Glomerular visceral epithelial cell (primary cell): Measurements from ENCODE around the gene MYBPH.

ENCODE experiments used
- DNase-seq: peaks from one replicate; pipeline ENCODE4 v3.0.0-alpha.2; 2016; ENCODE audit errors: extremely low spot score

Gene MYBPH

GRCh38 chr1:203129501-203130231 is 46.0 kb downstream of the MYBPH start:
- peak; percentile 61 for DNase-seq

- DNase-seq, result no peak
Observed at GRCh38 chr1:203128716-203129500, 46.7 kb downstream of the MYBPH start.

GRCh38 chr1:203128431-203128715 is 47.3 kb downstream of the MYBPH start:
- no peak for DNase-seq

GRCh38 chr1:203127666-203128430 is 47.8 kb downstream of the MYBPH start, which contains the start of gene ADORA1:
ADORA1 (plus strand) TSS chr1:203127726; CDS start chr1:203128842, 1,116 bp downstream.
- peak; percentile 73 for DNase-seq

- no peak for DNase-seq
Observed at GRCh38 chr1:203126866-203127665, 48.6 kb downstream of the MYBPH start.

- DNase-seq, result no peak
Observed at GRCh38 chr1:203126151-203126865, 49.3 kb downstream of the MYBPH start.

- peak; percentile 62 for DNase-seq
Observed at GRCh38 chr1:203124546-203125317, 50.9 kb downstream of the MYBPH start.

- no peak for DNase-seq
Observed at GRCh38 chr1:203124011-203124410, 51.6 kb downstream of the MYBPH start.

GRCh38 chr1:203122159-203122558 is 53.5 kb downstream of the MYBPH start:
- DNase-seq, result no peak

- DNase-seq, result no peak
Observed at GRCh38 chr1:203121186-203122015, 54.2 kb downstream of the MYBPH start.

- DNase-seq, result no peak
Observed at GRCh38 chr1:203120325-203121153, 55.1 kb downstream of the MYBPH start.
